Activated CD4-positive, alpha-beta T cell treated with anti-CD3 and anti-CD28 coated beads for 4 hours (primary cell): ENCODE measurements around the gene CORO7.

Experiments
- DNase-seq, 2 donors: peaks; one replicate each; pipeline ENCODE4 v3.0.0-alpha.2; 2020

The CORO7 gene

DNA sequence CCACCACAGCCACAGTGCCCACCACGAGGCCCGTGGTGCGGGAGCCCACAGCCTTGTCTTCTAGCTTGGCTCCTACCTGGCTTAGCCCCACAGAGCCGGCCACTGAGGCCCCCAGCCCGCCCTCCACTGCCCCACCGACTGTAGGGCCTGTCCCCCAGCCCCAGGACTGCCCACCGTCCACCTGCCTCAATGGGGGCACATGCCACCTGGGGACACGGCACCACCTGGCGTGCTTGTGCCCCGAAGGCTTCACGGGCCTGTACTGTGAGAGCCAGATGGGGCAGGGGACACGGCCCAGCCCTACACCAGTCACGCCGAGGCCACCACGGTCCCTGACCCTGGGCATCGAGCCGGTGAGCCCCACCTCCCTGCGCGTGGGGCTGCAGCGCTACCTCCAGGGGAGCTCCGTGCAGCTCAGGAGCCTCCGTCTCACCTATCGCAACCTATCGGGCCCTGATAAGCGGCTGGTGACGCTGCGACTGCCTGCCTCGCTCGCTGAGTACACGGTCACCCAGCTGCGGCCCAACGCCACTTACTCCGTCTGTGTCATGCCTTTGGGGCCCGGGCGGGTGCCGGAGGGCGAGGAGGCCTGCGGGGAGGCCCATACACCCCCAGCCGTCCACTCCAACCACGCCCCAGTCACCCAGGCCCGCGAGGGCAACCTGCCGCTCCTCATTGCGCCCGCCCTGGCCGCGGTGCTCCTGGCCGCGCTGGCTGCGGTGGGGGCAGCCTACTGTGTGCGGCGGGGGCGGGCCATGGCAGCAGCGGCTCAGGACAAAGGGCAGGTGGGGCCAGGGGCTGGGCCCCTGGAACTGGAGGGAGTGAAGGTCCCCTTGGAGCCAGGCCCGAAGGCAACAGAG is 34.2 kb downstream of the CORO7 start:
- DNase-seq = no peak

DNA sequence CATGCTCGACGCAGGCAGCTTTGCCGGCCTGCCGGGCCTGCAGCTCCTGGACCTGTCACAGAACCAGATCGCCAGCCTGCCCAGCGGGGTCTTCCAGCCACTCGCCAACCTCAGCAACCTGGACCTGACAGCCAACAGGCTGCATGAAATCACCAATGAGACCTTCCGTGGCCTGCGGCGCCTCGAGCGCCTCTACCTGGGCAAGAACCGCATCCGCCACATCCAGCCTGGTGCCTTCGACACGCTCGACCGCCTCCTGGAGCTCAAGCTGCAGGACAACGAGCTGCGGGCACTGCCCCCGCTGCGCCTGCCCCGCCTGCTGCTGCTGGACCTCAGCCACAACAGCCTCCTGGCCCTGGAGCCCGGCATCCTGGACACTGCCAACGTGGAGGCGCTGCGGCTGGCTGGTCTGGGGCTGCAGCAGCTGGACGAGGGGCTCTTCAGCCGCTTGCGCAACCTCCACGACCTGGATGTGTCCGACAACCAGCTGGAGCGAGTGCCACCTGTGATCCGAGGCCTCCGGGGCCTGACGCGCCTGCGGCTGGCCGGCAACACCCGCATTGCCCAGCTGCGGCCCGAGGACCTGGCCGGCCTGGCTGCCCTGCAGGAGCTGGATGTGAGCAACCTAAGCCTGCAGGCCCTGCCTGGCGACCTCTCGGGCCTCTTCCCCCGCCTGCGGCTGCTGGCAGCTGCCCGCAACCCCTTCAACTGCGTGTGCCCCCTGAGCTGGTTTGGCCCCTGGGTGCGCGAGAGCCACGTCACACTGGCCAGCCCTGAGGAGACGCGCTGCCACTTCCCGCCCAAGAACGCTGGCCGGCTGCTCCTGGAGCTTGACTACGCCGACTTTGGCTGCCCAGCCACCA is 35.1 kb downstream of the CORO7 start:
- DNase-seq = no peak

GRCh38 chr16:4380119-4381063 is 36.0 kb downstream of the CORO7 start:
- no peak for DNase-seq

DNA sequence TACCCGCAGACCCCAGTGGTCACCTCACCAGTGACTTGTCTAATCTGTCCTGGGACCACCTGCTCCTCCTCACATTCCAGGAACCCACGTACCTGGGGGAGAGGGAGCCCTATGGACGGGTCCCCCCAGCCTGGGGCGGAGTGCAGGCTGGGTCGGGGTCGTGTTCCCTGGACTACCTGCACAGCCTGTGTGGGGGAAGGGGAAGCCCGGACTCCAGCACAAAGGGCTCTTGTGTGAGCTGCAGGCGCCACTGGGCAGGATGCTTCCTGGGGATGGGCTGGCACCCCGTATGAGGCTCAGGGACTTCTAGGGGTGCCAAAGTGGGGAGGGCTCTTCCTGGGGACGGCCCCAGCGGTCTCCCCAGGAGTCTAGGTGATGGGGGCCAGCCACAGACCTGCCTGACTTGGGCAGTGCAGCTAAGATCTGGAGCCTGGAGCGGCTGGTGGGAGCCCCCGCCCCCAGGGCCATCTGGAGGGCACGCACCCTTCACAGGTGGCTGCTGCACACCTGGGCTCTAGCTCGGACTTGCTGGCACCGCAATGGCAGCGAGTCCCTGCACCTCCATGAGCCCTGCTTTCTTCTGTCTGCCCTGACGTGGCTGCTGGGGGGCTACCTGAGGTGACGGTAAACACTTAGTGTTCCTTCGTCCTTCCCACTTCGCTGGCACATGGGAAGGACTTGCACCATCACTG is 37.3 kb downstream of the CORO7 start:
- DNase-seq = no peak

DNA sequence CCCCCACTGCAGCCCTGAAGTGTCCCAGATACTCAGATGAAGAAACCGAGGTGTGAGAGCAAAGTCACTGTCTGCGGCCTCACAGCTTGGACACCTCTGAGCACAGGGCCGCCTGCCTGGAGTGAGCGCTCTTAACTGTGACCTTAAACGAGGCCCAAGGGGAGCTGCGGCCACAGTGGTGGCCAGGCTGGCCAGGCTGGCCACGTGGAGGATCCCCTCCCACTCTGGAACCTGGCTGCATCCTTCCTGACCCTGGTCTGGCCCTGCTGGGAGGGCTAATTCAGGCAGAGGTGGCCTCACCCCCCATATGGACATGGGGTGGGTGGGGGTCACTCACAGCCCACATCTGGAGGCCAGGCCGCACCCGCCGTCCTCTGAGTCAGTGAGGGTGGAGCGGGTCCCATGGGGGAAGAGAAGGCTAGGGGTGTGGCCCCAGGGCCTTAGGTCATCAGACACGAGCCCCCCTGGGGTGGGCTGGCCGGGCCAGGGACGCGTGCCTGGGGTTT is 38.2 kb downstream of the CORO7 start:
- DNase-seq = no peak

- DNase-seq = no peak
These were observed 38.7 kb downstream of the CORO7 start for GRCh38 chr16:4377573-4378154.

DNA sequence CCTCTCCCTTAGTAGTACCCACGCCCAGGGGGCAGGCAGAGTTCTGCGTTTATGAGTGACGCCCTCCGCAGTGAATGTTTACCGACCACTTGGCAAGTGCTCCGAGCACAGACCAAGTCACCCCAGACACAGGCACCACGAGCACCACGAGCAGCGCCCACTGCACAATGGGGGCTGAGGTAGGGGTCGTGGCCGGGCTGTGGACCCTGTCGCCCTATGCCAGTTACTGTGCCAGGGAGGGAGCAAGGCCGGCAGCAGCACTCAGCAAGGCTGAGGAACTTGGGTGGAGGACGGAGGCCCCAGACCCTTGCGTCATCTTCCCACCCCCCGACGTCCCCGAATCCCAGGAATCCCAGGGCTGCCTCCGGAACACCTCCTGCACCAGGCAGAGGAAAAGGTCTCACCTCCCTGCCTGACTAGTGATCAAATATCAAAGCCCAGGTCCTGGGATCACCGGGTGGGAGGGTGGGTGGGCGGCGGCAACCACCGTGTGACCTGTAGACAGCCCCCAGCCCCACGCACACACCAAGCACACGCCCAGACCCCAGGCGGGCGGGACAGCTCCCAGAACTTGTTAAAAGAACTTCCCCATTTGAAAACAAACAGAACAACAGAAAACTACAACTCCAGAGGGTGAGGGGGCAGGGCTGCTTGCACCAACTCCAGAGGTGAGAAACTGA is 39.4 kb downstream of the CORO7 start:
- DNase-seq = no peak

GRCh38 chr16:4376126-4376892 is 40.1 kb downstream of the CORO7 start:
- no peak for DNase-seq

GRCh38 chr16:4375717-4376116 is 40.7 kb downstream of the CORO7 start:
- DNase-seq = no peak

GRCh38 chr16:4373909-4374742 is 42.3 kb downstream of the CORO7 start:
- DNase-seq = no peak

DNA sequence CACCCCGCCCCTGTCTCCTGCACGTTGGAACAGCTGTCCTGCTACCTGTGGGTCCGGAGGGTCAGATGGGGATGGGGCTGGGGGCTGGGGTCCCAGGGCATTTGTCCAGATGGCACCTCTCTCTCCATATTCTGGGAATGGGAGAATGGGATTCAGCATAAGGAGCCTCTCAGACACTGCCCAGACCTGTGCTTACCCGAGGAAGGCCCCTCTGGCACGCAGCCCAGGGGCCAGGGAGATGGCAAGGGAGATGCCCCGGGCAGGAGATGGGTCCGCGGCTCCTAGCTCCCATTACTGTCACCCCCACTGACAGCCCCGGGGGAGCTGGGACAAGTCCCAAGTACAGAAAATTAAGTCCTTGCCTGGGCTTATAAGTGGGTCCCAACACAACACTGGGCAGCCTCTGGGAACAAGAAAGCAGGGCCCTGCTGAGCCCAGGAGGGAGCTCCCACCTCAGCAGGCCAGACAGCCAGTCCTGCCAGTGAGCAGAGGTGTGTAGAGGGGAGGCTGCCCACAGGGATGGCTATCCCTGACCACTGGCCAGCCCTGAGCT is 43.0 kb downstream of the CORO7 start:
- no peak for DNase-seq

DNA sequence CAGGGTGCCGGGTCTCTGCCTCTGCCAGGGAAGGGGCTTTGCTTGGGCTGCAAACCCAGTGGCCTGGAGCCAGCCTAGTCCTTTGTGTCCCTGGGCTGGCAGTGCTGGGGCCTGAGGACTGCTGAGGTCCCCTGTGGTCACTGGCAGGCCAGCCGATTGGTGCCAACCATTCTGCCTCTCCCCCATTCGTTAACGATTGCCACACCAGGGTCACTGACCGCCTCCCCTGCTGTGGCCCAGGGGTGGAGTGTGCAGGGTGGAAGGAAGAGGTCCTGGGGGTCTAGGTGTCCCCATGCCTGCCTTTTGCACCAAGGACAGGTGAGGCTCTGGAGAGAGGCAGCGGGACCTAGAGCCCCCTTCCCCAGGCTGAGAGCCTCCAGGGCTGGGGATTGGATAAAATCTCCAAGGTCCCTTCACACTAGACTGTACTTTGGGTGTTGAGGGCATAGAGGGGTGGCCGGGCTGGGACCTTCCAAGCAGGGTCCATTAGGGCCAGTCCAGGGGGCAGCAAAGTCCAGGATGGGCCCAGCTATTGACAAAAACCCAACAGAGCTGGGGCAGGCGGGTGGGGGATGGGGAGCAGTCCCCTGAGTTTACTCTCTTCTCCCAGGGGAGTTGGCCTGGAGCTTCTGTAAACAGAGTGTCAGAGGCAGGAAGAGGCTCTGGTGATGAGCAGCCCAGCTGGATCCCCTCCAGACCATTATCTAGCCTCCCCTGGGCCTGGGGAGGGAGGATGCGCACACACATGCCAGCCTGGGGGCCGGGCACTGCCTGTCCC is 43.6 kb downstream of the CORO7 start:
- DNase-seq = no peak

DNA sequence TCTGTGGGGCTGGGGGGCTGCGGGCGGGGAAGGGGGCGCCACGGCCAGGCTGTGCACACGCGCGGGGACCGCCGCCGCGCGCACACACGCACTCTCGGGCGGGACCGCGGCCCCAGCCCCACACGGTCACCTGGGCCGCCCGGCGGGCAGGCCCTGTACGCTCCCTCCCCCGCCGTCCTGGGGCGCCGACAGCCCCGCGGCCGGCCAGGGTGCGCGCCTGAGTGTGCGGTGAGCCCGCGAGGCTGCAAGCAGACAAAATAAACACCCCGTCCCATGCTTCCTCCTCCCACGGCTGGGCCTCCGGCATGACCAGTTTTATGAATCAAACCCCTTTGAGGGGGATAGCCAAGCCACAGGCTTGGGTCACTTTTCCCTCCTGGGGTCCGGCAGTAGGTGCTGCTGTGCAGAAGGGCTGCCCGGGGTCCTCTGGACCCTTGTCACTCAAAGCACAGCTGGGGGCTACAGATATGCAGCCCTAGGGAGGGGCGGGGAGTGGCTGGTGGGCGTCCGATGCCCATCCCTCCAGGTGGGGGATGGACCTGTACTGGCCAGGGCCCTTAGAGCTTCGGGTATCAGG is 44.3 kb downstream of the CORO7 start:
- DNase-seq = no peak

- peak; percentile 69 to 73 for DNase-seq
These were observed 44.9 kb downstream of the CORO7 start, which contains the start of gene VASN for GRCh38 chr16:4371357-4372000. Gene VASN, plus strand, starts transcription at chr16:4371848. Its CDS starts 9,030 bp downstream, at chr16:4380878.

- no peak for DNase-seq
These were observed 45.6 kb downstream of the CORO7 start for GRCh38 chr16:4370570-4371356.

DNA sequence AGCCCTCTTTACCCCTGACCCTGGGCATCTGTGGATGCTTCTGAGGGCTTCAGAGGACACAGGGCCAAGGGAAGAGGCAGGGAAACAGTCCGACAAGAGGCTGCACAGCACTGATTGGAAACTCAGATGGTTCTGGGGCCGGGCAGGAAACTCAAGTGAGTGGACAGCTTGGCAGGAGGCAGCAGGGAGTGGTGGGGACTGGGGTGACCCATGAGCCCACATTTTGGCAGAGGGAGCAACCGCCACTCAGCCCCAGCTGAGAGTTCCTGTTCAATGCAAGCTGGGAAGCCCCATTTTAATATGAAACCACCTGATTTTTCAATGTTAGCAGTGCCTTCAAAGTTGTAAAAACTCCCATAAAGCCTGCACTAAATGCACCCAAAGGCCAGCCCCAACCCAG is 46.2 kb downstream of the CORO7 start:
- DNase-seq = no peak
